NB4 (cell line): ENCODE measurements around the gene FANCC.

Experiments used
- POLR2A ChIP-seq: IDR thresholded peaks from 2 replicates; pipeline ENCODE4 v1.6.1; 2011; ENCODE audit warnings: mild to moderate bottlenecking; ENCODE audit not compliant: insufficient read length; ENCODE audit errors: extremely low read depth
- TF ChIP-seq, protein P1 (sequence below): IDR thresholded peaks from one replicate; pipeline ENCODE4 v1.5.1; 2012; ENCODE audit warnings: low read depth, low read length
- TF ChIP-seq, protein P2 (sequence below): IDR thresholded peaks from 2 replicates; pipeline ENCODE4 v1.6.1; 2011; ENCODE audit warnings: low read depth, low read length

DNA sequence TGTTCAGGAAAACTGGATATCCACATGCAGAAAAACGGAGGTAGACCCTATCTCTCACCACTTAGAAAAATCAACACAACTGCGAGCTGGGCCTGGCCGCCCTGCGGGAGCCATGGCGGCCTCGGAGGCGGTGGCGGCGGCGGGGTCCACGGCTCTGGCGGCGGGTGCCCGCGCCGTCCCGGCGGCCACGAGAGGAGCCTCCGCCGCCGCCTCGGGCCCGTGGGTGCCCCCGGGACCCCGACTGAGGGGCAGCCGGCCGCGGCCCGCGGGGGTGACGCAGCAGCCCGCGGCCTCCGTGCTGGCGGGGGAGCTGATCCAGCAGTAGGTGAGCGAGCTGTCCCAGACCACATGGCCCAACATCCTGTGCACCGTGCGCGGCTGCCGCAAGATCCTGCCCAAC lies 25.3 kb downstream of the FANCC start:
- TF ChIP-seq, protein P1, sequence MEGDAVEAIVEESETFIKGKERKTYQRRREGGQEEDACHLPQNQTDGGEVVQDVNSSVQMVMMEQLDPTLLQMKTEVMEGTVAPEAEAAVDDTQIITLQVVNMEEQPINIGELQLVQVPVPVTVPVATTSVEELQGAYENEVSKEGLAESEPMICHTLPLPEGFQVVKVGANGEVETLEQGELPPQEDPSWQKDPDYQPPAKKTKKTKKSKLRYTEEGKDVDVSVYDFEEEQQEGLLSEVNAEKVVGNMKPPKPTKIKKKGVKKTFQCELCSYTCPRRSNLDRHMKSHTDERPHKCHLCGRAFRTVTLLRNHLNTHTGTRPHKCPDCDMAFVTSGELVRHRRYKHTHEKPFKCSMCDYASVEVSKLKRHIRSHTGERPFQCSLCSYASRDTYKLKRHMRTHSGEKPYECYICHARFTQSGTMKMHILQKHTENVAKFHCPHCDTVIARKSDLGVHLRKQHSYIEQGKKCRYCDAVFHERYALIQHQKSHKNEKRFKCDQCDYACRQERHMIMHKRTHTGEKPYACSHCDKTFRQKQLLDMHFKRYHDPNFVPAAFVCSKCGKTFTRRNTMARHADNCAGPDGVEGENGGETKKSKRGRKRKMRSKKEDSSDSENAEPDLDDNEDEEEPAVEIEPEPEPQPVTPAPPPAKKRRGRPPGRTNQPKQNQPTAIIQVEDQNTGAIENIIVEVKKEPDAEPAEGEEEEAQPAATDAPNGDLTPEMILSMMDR, result no peak
- no peak for TF ChIP-seq POLR2A
- TF ChIP-seq, protein P2, sequence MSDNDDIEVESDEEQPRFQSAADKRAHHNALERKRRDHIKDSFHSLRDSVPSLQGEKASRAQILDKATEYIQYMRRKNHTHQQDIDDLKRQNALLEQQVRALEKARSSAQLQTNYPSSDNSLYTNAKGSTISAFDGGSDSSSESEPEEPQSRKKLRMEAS, result no peak
